ENCODE data around the gene CD3G. TPM values are rescaled to one million over a fixed set of nuclear protein-coding genes. Genes with fewer than 3 reads are reported as not detected.

CD3G gene
- total and polyA plus RNA-seq, 12 donors = 0.03 to 1.3 (median 0.61) TPM; not detected in 1

GRCh38 chr11:118379497-118379896 is 35.4 kb downstream of the CD3G start:
- intact Hi-C loops (cut with DNase I) = no loop called here
- H3K4me1 ChIP-seq (replicated peaks in 1 of 2) = no peaks in the 10 kb centered on the region
- H3K27me3 ChIP-seq = no peaks in the 10 kb centered on the region
- TF ChIP-seq POLR2A (IDR thresholded peaks at IDR 0.05) = no peak
- no peak for TF ChIP-seq CTCF (IDR thresholded peaks at IDR 0.05)
- peaks cover 0 to 87% of the 10 kb centered on the region in 2 donors for H3K36me3 ChIP-seq (replicated peaks in 1 of 2)
- no peaks in the 10 kb centered on the region for H3K9me3 ChIP-seq (replicated peaks in 1 of 3)
- DNase-seq = no peak
- H3K27ac ChIP-seq = no peak overlapping the region
- H3K4me3 ChIP-seq = no peak overlapping the region
- WGBS, 4 donors = 89 to 96% (median 95%) methylated on average over 4 of the region's 4 CpGs

- Histone ChIP-seq H3K36me3 (replicated peaks in 1 of 2) (peaks cover 0 to 87% of the 10 kb centered on the region in 2 donors), H3K27me3 (no peaks in the 10 kb centered on the region), H3K27ac (no peak overlapping the region), H3K9me3 (replicated peaks in 1 of 3) (no peaks in the 10 kb centered on the region), H3K4me1 (replicated peaks in 1 of 2) (no peaks in the 10 kb centered on the region), H3K4me3 (no peak overlapping the region)
- intact Hi-C loops (cut with DNase I) = loop anchor here in 1 of 2 donors (10.0 kb wide), 1 partner anchor 124 kb away; no protein-coding TSS in a partner anchor
- DNase-seq = no peak
- no peak for TF ChIP-seq CTCF (IDR thresholded peaks at IDR 0.05)
- no peak for TF ChIP-seq POLR2A (IDR thresholded peaks at IDR 0.05)
These were observed 36.4 kb downstream of the CD3G start for GRCh38 chr11:118380571-118380970.

DNA sequence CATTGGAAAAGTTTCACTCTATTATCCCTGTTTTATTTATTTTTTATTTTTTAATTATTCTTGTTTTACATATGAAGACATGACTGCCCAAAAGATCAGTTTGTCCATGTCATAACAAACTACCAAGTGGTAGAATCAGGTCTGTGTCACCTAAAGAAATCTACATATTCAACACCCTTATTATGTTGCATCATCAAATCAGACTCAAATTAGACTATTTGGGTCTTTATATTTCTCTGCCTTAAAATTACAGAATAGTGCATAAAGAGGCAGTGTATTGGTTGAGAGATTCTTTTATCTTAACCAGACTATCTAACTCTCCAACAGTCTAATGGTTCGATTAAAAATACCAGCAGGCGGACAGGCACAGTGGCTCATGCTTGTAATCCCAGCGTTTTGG is 38.8 kb downstream of the CD3G start:
- no peaks in the 10 kb centered on the region for H3K9me3 ChIP-seq (replicated peaks in 1 of 3)
- no peak overlapping the region for H3K4me3 ChIP-seq
- H3K4me1 ChIP-seq (replicated peaks in 1 of 2) = no peaks in the 10 kb centered on the region
- H3K27me3 ChIP-seq = no peaks in the 10 kb centered on the region
- intact Hi-C loops (cut with DNase I) = loop anchor here in 1 of 2 donors (10.0 kb wide), 1 partner anchor 122 kb away; no protein-coding TSS in a partner anchor
- no peak for TF ChIP-seq CTCF (IDR thresholded peaks at IDR 0.05)
- no peak for TF ChIP-seq POLR2A (IDR thresholded peaks at IDR 0.05)
- no peak for DNase-seq
- WGBS, 4 donors = 89 to 97% (median 90%) methylated on average over 3 of the region's 3 CpGs
- H3K27ac ChIP-seq = no peak overlapping the region
- peaks cover 0 to 94% of the 10 kb centered on the region in 2 donors for H3K36me3 ChIP-seq (replicated peaks in 1 of 2)

GRCh38 chr11:118383657-118384056 is 39.5 kb downstream of the CD3G start:
- Histone ChIP-seq H3K4me3 (no peak overlapping the region), H3K27me3 (no peaks in the 10 kb centered on the region), H3K9me3 (replicated peaks in 1 of 3) (no peaks in the 10 kb centered on the region), H3K36me3 (replicated peaks in 1 of 2) (peaks cover 0 to 94% of the 10 kb centered on the region in 2 donors), H3K4me1 (replicated peaks in 1 of 2) (no peaks in the 10 kb centered on the region), H3K27ac (no peak overlapping the region)
- WGBS, 4 donors = 93 to 98% (median 95%) methylated on average over 3 of the region's 3 CpGs
- intact Hi-C loops (cut with DNase I) = loop anchor here in 1 of 2 donors (10.0 kb wide), 1 partner anchor 121 kb away; no protein-coding TSS in a partner anchor
- TF ChIP-seq CTCF (IDR thresholded peaks at IDR 0.05) (no peak), POLR2A (IDR thresholded peaks at IDR 0.05) (no peak)
- no peak for DNase-seq

Data from adrenal gland (tissue), 12 donors.